HEK293T (cell line): ENCODE data around the gene ATXN7.

Experiments used
- BHLHE40 ChIP-seq: fragments of 450-650 bp; IDR thresholded peaks from 2 replicates; pipeline ENCODE4 v1.6.1; 2016; ENCODE audit warnings: mild to moderate bottlenecking, moderate library complexity, borderline replicate concordance
- ELF4 ChIP-seq: fragments of 450-650 bp; IDR thresholded peaks from 2 replicates; pipeline ENCODE4 v1.6.1; 2017; ENCODE audit warnings: antibody characterized with exemption
- FOXA1 ChIP-seq: fragments of 450-650 bp; IDR thresholded peaks from 2 replicates; pipeline ENCODE4 v1.6.1; 2016; ENCODE audit warnings: mild to moderate bottlenecking
- FOXK2 ChIP-seq: fragments of 450-650 bp; IDR thresholded peaks from 2 replicates; pipeline ENCODE4 v1.6.1; 2016; ENCODE audit warnings: mild to moderate bottlenecking
- FOXM1 ChIP-seq: fragments of 450-650 bp; IDR thresholded peaks from 2 replicates; pipeline ENCODE4 v1.6.1; 2017; ENCODE audit warnings: mild to moderate bottlenecking, borderline replicate concordance
- L3MBTL2 ChIP-seq: fragments of 450-650 bp; conservative IDR thresholded peaks from 2 replicates; pipeline ENCODE4 v1.6.1; 2016; ENCODE audit warnings: mild to moderate bottlenecking
- NFRKB ChIP-seq: fragments of 450-650 bp; IDR thresholded peaks from 2 replicates; pipeline ENCODE4 v1.6.1; 2016; ENCODE audit warnings: mild to moderate bottlenecking, moderate library complexity
- SP1 ChIP-seq: fragments of 450-650 bp; IDR thresholded peaks from 2 replicates; pipeline ENCODE4 v1.6.1; 2017
- SUZ12 ChIP-seq: fragments of 450-650 bp; IDR thresholded peaks from 2 replicates; pipeline ENCODE4 v1.6.1; 2016; ENCODE audit warnings: mild to moderate bottlenecking
- ZNF384 ChIP-seq: fragments of 450-650 bp; IDR thresholded peaks from 2 replicates; pipeline ENCODE4 v1.6.1; 2016

- TF ChIP-seq SUZ12, result no peak
- no peak for TF ChIP-seq ELF4
- TF ChIP-seq SP1, result no peak
- TF ChIP-seq L3MBTL2, result no peak
- no peak for TF ChIP-seq BHLHE40
- no peak for TF ChIP-seq FOXK2
- TF ChIP-seq FOXA1, result no peak
- TF ChIP-seq NFRKB, result no peak
- no peak for TF ChIP-seq ZNF384
- TF ChIP-seq FOXM1, result no peak
Measured at GRCh38 chr3:63937661-63938651, 74.3 kb downstream of the ATXN7 start.
